ENCODE results near the gene LYRM2.

The LYRM2 gene

GRCh38 chr6:89597372-89597771 lies 41.2 kb downstream of the LYRM2 start:
- DNase-seq = no peak
- Histone ChIP-seq H3K4me3 (ENCODE audit: low read length) (no peak overlapping the region), H3K9me2 (replicated peaks; ENCODE audit: insufficient read depth, low read length) (no peaks in the 10 kb centered on the region), H3K36me3 (replicated peaks; ENCODE audit: insufficient read depth, low read length) (no peaks in the 10 kb centered on the region), H3K79me2 (ENCODE audit: low read length) (no peaks in the 10 kb centered on the region), H3K27me3 (replicated peaks; ENCODE audit: insufficient read depth, low read length) (no peaks in the 10 kb centered on the region), H4K20me1 (ENCODE audit: insufficient read depth, low read length) (no peaks in the 10 kb centered on the region), H3K9me3 (replicated peaks; ENCODE audit: insufficient read depth, low read length) (no peaks in the 10 kb centered on the region), H3K27ac (ENCODE audit: low read length) (peak overlapping the region; percentile 14; the same call in 1 of the 2 replicates), H3F3A (ENCODE audit: insufficient read depth, low read length) (peaks cover 8% of the 10 kb centered on the region; the same call in 1 of the 2 replicates), H2AFZ (ENCODE audit: low read length) (no peak overlapping the region), H3K9ac (ENCODE audit: low read length) (no peak overlapping the region), H3K4me1 (ENCODE audit: low read length) (peaks cover 30% of the 10 kb centered on the region), H3K4me2 (ENCODE audit: low read depth, low read length) (0 out of 2 replicates have a peak overlapping the region, but pooled peaks have one; percentile 12)
- TF ChIP-seq CTCF (IDR thresholded peaks at IDR 0.05; ENCODE audit: low read length) = no peak
- TF ChIP-seq EZH2 (optimal IDR thresholded peaks at IDR 0.05; ENCODE audit: low read depth, low read length) = no peak

- no peaks in the 10 kb centered on the region for H4K20me1 ChIP-seq (ENCODE audit: insufficient read depth, low read length)
- DNase-seq = no peak
- no peaks in the 10 kb centered on the region for H3K36me3 ChIP-seq (replicated peaks; ENCODE audit: insufficient read depth, low read length)
- H3K27ac ChIP-seq (ENCODE audit: low read length) = peak overlapping the region; percentile 9; the same call in 1 of the 2 replicates
- peaks cover 30% of the 10 kb centered on the region for H3K4me1 ChIP-seq (ENCODE audit: low read length)
- no peak overlapping the region for H3K4me2 ChIP-seq (ENCODE audit: low read depth, low read length)
- no peak overlapping the region for H3K9ac ChIP-seq (ENCODE audit: low read length)
- no peak overlapping the region for H2AFZ ChIP-seq (ENCODE audit: low read length)
- no peak for TF ChIP-seq CTCF (IDR thresholded peaks at IDR 0.05; ENCODE audit: low read length)
- TF ChIP-seq EZH2 (optimal IDR thresholded peaks at IDR 0.05; ENCODE audit: low read depth, low read length) = no peak
- no peaks in the 10 kb centered on the region for H3K79me2 ChIP-seq (ENCODE audit: low read length)
- no peaks in the 10 kb centered on the region for H3K27me3 ChIP-seq (replicated peaks; ENCODE audit: insufficient read depth, low read length)
- no peaks in the 10 kb centered on the region for H3K9me2 ChIP-seq (replicated peaks; ENCODE audit: insufficient read depth, low read length)
- H3F3A ChIP-seq (ENCODE audit: insufficient read depth, low read length) = peaks cover 8% of the 10 kb centered on the region; the same call in 1 of the 2 replicates
- no peaks in the 10 kb centered on the region for H3K9me3 ChIP-seq (replicated peaks; ENCODE audit: insufficient read depth, low read length)
- H3K4me3 ChIP-seq (ENCODE audit: low read length) = no peak overlapping the region
Measured at GRCh38 chr6:89596484-89596883, 42.1 kb downstream of the LYRM2 start.

- Histone ChIP-seq H3K4me3 (ENCODE audit: low read length) (no peak overlapping the region), H2AFZ (ENCODE audit: low read length) (peak overlapping the region; percentile 8; the same call in 1 of the 2 replicates), H3K4me2 (ENCODE audit: low read depth, low read length) (no peak overlapping the region), H3K27me3 (replicated peaks; ENCODE audit: insufficient read depth, low read length) (no peaks in the 10 kb centered on the region), H4K20me1 (ENCODE audit: insufficient read depth, low read length) (no peaks in the 10 kb centered on the region), H3K9me3 (replicated peaks; ENCODE audit: insufficient read depth, low read length) (no peaks in the 10 kb centered on the region), H3K9ac (ENCODE audit: low read length) (no peak overlapping the region), H3K9me2 (replicated peaks; ENCODE audit: insufficient read depth, low read length) (no peaks in the 10 kb centered on the region), H3K79me2 (ENCODE audit: low read length) (no peaks in the 10 kb centered on the region), H3F3A (ENCODE audit: insufficient read depth, low read length) (peaks cover 8% of the 10 kb centered on the region; the same call in 1 of the 2 replicates), H3K4me1 (ENCODE audit: low read length) (peaks cover 30% of the 10 kb centered on the region), H3K36me3 (replicated peaks; ENCODE audit: insufficient read depth, low read length) (no peaks in the 10 kb centered on the region), H3K27ac (ENCODE audit: low read length) (peak overlapping the region; percentile 9; the same call in 1 of the 2 replicates)
- TF ChIP-seq CTCF (IDR thresholded peaks at IDR 0.05; ENCODE audit: low read length) = no peak
- no peak for TF ChIP-seq EZH2phosphoT487 (IDR thresholded peaks at IDR 0.05; ENCODE audit: low read length)
- TF ChIP-seq EZH2 (optimal IDR thresholded peaks at IDR 0.05; ENCODE audit: low read depth, low read length) = no peak
- peak; percentile 62 for DNase-seq
Measured at GRCh38 chr6:89596056-89596455, 42.5 kb downstream of the LYRM2 start.

Data from MM.1S (cell line).